ELF-1 (cell line): ENCODE data around the gene JAKMIP2.

Source experiments
- DNase-seq: peaks from one replicate; pipeline ENCODE4 v3.0.0-alpha.2; 2016; ENCODE audit warnings: low read depth, low spot score

Gene JAKMIP2

DNA sequence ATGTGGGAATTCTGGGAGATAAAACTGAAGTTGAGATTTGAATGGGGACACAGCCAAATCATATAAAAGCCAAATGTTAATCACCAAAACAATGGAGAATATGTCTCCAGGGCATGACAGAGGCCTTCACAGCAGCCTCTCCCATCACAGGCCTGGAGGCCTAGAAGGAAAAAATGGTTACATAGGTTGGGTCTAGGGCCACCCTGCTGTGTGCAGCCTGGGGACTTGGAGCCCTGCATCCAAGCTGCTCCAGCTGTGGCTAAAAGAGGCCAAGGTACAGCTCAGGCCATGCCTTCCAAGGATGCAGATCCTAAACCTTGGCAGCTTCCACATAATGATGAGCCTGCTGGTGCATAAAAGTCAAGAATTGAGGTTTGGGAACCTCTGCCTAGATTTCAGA lies 85.1 kb downstream of the JAKMIP2 start:
- no peak for DNase-seq

DNA sequence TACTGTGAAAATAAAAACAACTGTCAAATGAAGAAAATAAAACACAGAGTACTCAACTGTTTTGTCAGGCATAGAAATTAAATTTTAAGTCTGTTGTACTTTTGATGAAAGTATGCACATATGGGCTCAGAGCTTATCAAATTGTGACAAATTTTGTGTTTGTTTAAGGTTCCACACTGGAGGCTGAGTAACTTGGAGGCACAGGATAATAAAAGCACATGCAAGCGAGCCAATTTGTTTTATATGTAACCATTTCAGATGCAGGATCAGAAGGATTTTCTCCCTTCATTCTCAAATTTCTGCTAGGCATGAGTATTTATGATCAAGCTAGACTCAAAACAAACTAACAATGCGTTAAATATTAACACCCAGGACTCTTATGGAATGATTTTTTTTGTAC lies 87.8 kb downstream of the JAKMIP2 start:
- no peak for DNase-seq

DNA sequence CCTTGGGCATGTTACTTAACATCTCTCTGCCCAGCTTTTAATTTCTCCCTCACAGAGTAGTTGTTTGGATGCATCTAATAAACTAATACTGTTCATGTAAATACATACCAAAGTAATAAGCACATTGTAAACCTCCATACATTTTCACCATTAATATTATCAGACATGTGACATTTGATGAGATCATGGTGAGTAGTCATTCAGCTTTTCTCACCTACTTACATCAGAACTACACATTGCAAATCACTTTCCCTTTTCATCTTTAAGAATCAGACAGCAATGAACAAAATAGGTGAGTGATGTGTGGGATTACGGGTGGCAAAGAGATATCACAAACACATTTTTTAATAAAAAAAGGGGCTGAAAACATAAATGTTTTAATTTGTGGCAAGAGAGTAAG lies 89.3 kb downstream of the JAKMIP2 start:
- DNase-seq = no peak

DNA sequence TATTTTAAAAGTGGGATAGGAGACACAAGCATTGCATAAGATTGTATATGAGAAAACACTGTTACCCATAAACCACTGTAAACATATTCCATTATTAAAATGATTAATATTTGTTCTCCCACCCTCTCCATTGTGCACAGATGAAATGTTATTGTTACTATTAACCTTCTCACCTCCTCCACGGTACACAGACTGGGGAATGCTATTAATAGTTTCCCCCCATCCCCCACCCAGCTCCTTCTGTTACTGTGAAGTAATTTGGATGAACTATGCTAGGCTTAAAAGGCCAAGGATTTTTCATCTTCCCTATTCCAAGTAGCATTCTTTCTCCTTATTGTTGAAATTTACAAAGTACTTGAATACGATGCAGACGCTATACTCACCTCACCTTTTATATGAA lies 91.4 kb downstream of the JAKMIP2 start:
- no peak for DNase-seq

DNA sequence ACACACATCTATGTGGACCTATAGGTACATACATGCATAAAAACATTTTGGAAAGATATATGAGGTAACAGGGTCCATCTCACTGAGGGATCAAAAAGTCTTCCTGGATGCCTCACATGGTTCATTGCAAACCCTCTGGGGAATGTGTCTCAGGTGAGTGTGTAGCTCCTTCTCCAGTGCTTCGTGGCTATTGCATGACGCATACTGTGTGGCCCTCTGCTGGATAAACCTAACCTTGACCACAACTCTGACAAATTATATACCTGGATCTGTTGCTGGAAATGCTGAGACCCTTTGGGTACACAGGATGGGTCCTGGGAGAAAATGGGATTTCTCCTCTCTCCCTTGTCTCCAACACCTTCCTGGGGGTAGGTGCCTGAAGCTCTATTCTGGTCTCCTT lies 91.9 kb downstream of the JAKMIP2 start:
- DNase-seq = peak; percentile 34

DNA sequence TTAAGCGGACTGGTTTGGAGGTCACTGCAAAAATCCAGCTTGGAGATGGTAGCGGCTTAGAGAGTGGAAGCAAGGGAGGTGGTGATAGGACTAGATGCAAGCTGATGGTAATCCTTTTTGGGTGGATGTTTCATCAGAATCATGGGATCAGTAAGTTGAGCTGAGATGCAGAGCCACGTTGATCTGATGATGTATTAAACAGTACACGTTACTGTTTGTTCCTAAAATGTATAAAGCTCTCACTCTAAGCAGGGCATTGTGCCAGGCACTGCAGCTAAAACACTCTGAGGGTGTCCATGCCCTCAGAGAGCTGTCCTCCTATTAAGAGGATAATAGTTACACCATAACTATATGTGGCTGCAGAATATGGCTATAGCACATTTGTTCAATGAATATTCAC lies 93.1 kb downstream of the JAKMIP2 start:
- no peak for DNase-seq

DNA sequence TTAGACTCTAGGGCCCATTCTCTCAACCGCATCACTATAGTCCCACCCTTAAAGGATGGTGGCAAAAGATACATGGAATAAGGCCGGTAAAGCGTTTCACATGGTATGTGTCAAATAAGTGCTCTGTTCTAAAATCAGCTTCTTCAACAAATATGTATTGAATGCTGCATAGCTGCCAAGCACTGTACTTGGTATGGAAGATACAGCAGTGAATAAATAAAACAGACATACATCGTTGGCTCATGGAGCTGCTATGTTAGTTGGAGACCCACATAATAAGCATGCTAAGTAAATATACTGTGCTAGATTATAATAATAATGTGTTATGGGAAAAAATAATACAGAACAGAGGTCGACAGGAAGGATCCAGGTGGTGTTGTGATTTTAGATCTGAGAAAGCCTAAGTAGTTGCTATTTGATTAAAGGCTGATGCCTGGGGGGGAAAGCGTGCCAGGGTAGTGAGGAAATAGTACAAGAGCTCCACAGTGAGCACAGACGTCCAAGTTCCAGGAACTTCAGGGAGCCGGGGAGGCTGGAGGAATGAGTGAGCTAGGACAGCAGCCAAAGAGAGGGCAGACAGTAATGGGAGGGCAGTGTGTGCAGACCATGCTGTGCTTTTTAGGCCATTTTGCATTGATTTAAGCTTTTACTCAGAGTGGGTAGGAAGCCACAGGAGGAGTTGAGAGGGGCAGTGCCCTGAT lies 93.7 kb downstream of the JAKMIP2 start:
- DNase-seq = no peak

DNA sequence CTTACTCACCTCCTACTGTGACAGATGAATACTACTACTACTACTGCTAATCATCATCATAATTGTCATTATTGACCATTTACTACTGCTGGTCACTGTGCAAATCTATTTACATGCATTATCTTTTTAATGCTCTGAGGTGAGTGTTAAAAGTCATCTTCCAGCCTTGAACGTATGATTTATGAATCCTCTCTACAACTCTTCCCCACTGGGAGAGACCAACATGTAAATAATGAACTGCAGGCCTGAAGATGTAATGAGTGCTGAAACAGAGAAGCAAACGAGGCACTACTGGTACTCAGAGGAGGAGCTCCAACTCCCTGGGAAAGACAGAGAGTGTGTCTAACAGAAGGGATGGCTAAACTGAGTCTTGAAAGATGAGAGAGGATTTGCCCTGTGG lies 95.4 kb downstream of the JAKMIP2 start:
- DNase-seq = no peak

DNA sequence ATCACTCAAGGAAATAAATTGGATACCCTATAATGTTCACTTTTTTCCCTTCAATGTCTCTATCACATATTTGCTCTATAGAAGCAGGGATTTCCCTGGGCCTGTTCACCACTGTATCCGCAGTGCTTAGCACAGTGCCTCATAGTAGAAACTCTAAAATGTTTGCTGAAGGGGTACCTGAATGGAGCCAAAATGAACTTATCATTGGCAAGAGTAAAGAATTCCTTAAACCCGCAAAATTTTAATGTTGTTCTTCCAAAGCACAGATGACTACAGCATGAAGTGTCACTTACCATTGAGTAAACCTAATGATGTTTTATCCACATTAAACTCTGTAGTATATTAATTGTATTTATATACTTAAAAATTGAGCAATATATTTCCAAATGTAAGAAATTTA lies 96.1 kb downstream of the JAKMIP2 start:
- DNase-seq = no peak

DNA sequence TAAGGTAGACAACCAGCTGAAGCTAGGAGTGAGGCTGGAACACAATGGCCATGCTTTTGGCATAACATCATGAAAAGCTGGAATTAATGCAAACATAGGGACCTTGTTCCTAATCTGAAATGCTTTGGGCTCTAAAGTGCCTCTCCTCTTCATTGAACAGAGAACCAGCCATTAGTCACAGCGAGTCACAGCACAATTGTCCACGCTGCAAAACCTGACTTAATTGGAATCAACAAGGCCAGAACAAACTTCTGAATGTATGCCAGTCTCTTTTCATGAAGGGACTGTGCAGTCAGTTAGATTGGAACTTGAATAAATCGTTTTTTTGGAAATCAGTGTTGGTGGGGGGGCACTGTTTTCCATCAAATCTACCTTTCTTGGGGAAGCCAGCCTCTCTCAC lies 96.5 kb downstream of the JAKMIP2 start:
- DNase-seq = no peak

DNA sequence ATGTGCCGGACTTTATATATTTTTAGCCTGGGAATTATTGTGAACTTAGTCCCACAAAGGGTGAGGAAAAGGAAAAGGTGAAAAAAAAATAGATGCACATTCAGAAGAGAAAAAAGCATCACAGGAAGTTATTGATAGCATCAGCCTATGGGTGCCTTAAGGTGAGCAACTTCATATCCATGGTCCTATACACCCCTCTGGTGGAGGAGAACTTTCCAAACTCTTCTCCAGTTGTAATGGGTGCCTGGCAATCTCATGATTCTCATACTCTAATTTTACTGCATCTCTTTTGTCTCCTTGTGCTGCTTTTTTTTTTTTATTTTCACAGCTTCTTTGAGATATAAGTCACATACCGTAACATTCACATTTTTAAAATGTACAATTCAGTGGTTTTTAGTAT lies 107.4 kb downstream of the JAKMIP2 start:
- DNase-seq = no peak

DNA sequence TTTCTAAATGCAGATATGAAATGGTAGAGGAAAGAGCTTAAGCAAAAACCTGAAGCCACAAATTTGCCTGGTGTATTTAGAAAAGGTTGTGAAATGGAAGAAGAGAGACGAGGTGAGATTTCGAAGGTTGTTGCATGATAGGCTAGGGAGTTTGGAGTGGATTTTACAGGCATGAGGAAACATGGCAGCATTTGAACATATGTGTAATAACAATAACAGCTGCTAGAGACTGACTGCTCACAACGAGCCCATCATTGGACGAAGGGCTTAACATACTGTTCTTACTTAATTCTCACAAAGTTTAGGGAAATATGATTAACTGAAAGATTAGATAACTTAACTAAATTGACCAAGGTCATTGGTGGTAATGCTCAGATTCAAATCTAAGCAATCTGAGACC lies 108.1 kb downstream of the JAKMIP2 start:
- DNase-seq = no peak

DNA sequence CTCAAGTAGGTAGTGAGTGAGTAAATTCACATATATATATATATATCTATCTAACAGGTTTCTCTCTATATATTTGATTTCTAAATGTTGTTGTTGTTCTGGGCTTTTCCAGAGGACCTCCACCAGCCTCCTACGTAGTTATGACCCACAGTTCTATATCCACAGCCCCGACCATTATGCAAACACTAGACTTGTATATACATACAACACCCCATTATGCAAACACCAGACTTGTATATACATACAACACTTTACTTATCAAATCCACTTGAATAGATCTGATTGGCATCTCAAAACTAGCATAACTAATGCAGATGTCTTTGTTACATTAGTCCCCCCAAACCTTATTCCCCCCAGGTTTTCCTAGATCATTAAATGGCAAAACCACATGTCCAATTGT lies 108.7 kb downstream of the JAKMIP2 start:
- no peak for DNase-seq

DNA sequence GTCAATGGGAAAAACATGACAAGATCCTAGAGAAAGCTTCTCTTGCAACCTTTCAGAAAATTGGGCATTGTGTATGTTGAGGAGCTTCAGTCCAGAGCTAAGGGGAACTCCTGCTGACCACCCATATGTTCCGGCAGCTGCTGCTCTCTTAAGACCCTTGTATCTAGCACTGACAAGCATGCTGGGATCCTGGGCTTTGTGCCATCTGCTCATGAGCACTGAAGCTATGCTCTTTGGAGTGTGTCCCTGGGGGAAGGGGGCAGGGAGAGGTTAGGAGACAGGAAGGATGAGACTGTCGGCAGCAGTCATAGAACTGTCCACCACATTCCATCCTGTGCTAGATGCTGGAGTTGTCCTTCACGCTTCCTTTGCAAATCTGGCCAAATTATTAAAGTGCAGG lies 109.3 kb downstream of the JAKMIP2 start:
- DNase-seq = no peak

DNA sequence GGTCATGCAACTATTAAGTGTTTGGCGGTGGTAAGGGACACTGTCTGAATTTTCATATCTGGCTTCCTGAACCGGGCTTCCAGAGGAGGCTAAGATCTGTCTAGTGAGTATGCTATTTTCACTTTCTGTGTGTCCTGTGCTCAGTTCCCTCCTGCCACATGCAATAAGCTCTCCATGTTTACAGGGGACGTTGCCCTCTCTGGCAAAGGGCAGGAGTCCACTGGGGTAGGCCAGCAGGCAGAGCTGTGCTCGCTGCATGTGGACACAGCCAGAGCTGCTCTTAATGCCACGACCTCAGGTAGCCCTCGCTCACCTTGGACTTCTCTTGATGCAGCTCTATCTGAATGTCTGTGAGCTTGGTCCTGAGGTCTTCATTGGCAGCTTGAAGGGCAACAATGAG lies 111.2 kb downstream of the JAKMIP2 start:
- DNase-seq = no peak

DNA sequence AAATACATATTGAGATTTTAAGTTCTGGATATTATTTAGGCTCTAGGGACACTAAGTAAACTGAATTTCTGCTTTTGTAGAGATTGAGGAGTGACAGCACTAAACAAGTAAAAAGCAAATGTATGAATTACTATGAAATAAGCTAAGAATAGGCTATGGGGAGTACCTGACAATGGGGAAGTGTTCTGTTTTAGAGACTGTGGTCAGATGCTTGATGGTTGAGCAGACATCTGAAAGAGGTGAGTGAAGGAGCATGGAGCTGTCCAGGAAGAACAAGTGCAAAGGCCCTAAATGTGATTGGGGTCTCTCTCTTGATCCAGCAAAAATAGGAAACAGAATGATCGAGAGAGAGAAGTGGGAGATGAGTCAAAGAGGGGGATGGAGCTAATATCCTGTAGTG lies 111.7 kb downstream of the JAKMIP2 start:
- DNase-seq = no peak

DNA sequence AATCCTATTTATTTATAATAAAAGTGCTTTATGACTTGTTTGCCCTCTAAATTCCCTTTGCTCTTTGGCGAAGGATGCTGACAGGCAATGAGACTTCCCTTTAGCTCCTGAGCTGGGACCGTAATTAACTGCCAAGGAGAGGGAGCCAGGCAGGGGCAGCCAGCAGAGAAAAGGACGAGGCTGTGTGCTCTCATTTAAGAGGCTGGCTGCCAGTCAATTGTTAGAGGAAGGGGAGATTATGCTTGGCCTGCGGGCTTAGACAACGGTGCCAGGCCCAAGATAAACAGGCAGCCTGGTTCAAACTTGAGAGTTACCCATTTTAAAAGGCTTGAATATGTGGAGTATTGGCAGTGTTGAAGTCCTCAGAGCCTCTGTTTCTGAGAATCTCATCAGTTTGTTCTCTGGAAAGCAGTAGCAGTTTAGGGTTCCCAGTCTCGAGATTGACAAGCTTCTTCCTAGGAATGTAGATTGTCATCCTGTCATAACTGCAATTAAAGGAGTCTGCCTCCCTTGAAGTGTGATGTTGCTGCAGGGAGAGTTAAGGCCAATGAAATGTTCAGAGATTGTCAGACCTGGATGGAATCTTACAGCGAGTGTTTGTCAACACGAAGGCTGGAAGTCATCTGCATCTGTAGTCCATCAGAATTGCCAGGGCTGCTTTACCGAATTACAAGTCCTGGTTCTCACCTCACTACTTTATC lies 113.2 kb downstream of the JAKMIP2 start:
- DNase-seq = no peak

DNA sequence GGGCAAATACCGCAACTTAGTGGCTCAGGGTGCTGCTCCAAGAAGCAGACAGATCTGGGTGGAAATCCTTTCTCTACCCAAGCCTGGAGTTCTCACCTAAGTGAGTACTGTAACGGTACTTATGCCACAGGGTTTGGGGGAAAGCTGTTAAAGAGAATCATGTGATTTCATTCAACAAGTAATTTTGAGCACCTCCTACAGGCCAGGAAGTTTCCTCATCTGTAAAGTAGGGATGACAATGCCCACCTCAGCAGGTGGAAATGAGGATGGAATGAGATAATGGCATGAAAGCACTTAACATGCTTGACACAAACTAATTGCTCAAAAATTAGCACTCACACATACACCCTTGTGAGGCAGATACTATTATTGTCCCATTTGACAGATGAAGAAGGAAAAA lies 114.1 kb downstream of the JAKMIP2 start:
- no peak for DNase-seq

DNA sequence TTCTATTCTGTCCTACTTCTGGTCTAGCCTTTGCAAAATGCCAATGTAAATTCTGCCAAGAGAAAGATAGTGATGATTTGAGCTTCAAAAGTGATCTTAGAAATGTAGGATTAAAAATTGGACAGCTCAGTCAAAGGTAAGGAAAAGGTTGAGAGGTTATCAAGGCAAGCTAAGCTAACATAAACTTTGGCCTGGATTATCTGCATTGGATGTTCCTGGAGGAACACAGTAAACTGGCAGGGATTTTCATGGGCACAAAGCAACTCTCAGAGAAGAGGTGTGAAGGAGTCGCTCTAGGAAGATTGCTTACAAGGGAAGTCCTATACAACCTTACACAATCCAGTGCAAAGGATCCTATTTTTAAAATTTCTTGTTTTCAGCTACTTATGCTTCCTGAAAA lies 115.2 kb downstream of the JAKMIP2 start:
- no peak for DNase-seq

DNA sequence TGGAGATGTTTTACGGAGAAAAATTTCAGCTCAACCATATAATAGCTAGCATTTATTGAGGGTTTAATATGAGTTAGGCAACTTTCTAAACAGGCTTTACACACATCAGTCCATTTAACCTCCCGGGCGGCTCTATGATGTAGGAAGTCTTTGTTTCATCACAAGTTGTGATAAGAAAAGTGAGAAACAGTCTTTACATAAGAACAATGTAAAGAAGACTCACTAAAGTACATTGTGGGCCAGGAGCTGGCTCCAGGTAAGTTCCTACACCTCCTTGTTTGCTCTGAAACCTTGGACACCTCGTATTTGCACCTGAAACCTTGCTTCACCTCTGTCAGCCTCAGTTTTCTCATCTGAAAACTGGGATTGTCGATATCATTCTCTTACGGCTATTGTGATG lies 116.1 kb downstream of the JAKMIP2 start:
- DNase-seq = no peak

DNA sequence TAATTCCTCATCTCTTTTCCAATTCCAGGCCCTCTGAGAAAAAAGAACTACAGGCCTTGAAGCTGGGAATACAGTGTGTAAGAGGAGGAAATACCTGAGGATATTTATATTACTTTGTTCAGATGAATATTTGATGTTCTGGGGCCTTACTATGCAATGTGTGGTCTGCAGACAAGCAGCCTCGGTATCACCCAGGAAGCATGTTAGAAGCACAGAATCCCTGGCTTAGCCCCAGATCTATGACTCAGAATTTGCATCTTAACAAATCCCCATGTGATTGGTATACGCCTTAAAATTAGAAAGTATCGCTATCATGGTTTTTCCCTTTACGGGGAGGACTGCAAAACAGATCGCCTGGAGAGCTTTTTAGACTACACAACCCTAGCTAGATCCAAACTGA lies 121.0 kb downstream of the JAKMIP2 start:
- DNase-seq = no peak

DNA sequence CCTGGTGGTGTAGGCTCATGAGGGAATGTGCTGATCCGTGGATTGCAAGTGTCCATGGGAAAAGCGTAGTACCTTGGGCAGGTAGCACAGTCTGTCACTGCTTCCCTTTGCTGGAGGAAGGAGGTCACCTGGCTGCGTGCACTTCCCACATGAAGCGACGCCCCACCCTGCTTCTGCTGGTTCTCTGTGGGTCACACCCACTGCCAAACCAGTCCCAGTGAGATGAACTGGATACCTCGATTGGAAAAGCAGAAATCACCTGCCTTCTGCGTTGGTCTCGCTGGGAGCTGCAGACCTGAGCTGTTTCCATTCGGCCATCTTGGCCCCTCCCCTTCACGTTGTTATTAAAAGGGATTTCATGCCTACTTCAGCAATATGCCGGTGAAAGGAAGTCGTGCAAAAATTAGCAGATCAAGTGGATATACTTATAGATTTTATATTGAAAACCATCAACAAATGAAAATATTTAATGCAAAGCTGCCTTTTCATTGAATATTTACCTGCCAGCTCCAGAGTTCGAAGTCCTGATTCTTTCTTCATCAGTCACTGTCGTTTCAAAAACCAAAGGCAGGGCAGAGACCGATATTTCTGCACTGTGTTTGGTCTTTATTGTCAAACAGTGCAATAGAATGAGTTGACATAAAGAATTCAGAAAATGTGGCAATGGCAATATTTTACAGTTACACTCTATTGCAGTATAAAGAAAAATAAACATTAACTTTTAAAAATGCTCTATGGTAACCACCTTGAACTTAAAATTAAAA lies 123.2 kb downstream of the JAKMIP2 start:
- peak; percentile 9 for DNase-seq
